Mesenchymal stem cell (in vitro differentiated cells and primary cell): ENCODE data around the gene RPUSD4.

ENCODE experiments used
- DNase-seq: peaks from one replicate; pipeline ENCODE4 v3.0.0-alpha.2; 2013
- H2AFZ ChIP-seq: one replicate; pipeline ENCODE4 v1.6.1; 2013; ENCODE audit warnings: low read depth, mild to moderate bottlenecking, control low read depth, inconsistent platforms, low read length, moderate library complexity
- H2AK5ac ChIP-seq: 2 replicates; pipeline ENCODE4 v1.6.1; 2013; ENCODE audit warnings: low read length, moderate library complexity, mild to moderate bottlenecking, inconsistent platforms; ENCODE audit not compliant: severe bottlenecking
- H2BK120ac ChIP-seq: one replicate; pipeline ENCODE4 v1.6.1; 2013; ENCODE audit warnings: low read depth, mild to moderate bottlenecking, inconsistent platforms, low read length, moderate library complexity
- H2BK12ac ChIP-seq, 2 experiments: one replicate each; pipeline ENCODE4 v1.6.1; 2013; ENCODE audit warnings: inconsistent platforms in 2 of 2, low read length in 2 of 2, mild to moderate bottlenecking in 2 of 2, moderate library complexity in 2 of 2, control low read depth in 1 of 2
- H2BK15ac ChIP-seq: one replicate; pipeline ENCODE4 v1.6.1; 2013; ENCODE audit warnings: mild to moderate bottlenecking, low read depth, inconsistent platforms; ENCODE audit not compliant: poor library complexity, severe bottlenecking
- H2BK5ac ChIP-seq: 2 replicates; pipeline ENCODE4 v1.6.1; 2013; ENCODE audit warnings: low read depth, mild to moderate bottlenecking, low read length, control low read depth, inconsistent platforms; ENCODE audit not compliant: poor library complexity, severe bottlenecking
- H3K14ac ChIP-seq, 2 experiments: one replicate each; pipeline ENCODE4 v1.6.1; 2013; ENCODE audit warnings: inconsistent platforms in 2 of 2, low read length in 2 of 2, control low read depth in 1 of 2, mild to moderate bottlenecking in 1 of 2, moderate library complexity in 1 of 2
- H3K18ac ChIP-seq, 2 experiments: one replicate each; pipeline ENCODE4 v1.6.1; 2013; ENCODE audit warnings: inconsistent platforms in 2 of 2, low read length in 2 of 2, control low read depth in 1 of 2, low read depth in 1 of 2, mild to moderate bottlenecking in 1 of 2
- H3K23ac ChIP-seq, 2 experiments: one replicate each; pipeline ENCODE4 v1.6.1; 2013; ENCODE audit warnings: inconsistent platforms in 2 of 2, low read length in 2 of 2, mild to moderate bottlenecking in 2 of 2, moderate library complexity in 2 of 2, control low read depth in 1 of 2
- H3K27ac ChIP-seq: 2 replicates; pipeline ENCODE4 v1.5.1; 2013; ENCODE audit warnings: mild to moderate bottlenecking, moderate library complexity, low read length, control low read depth, inconsistent platforms; ENCODE audit not compliant: poor library complexity, severe bottlenecking
- H3K27me3 ChIP-seq, 2 experiments: 2 replicates each; pipeline versions ENCODE4 v1.6.1 to v1.7.0; 2013; ENCODE audit warnings: low read length in 2 of 2, mild to moderate bottlenecking in 2 of 2, moderate library complexity in 2 of 2, control low read depth in 1 of 2, inconsistent platforms in 1 of 2; ENCODE audit not compliant: control insufficient read depth in 1 of 2, insufficient read depth in 1 of 2
- H3K36me3 ChIP-seq, 2 experiments: 2 replicates each; pipeline versions ENCODE4 v1.6.1 to v1.7.0; 2013; ENCODE audit warnings: low read length in 2 of 2, control low read depth in 1 of 2, inconsistent platforms in 1 of 2, low read depth in 1 of 2, mild to moderate bottlenecking in 1 of 2; ENCODE audit not compliant: insufficient read depth in 2 of 2, control insufficient read depth in 1 of 2
- H3K4ac ChIP-seq, 2 experiments: one replicate each; pipeline ENCODE4 v1.6.1; 2013; ENCODE audit warnings: inconsistent platforms in 2 of 2, low read length in 2 of 2, mild to moderate bottlenecking in 2 of 2, moderate library complexity in 2 of 2, control low read depth in 1 of 2, low read depth in 1 of 2
- H3K4me1 ChIP-seq: 2 replicates; pipeline ENCODE4 v1.6.1; 2013; ENCODE audit warnings: low read depth, low read length, control low read depth; ENCODE audit not compliant: control insufficient read depth, insufficient read depth
- H3K4me2 ChIP-seq: 2 replicates; pipeline ENCODE4 v1.6.1; 2013; ENCODE audit warnings: low read length, mild to moderate bottlenecking, inconsistent platforms; ENCODE audit not compliant: poor library complexity, severe bottlenecking
- H3K4me3 ChIP-seq, 2 experiments: 2 replicates each; pipeline versions ENCODE4 v1.5.1 to v1.7.0; 2013; ENCODE audit warnings: low read length in 2 of 2, mild to moderate bottlenecking in 2 of 2, control low read depth in 1 of 2, low read depth in 1 of 2; ENCODE audit not compliant: insufficient read depth in 1 of 2
- H3K79me1 ChIP-seq: replicated peaks from 2 replicates; pipeline ENCODE4 v1.6.1; 2013; ENCODE audit warnings: mild to moderate bottlenecking, control low read depth, low read length, inconsistent platforms; ENCODE audit not compliant: poor library complexity, severe bottlenecking
- H3K9ac ChIP-seq: 2 replicates; pipeline ENCODE4 v1.7.0; 2013; ENCODE audit warnings: mild to moderate bottlenecking, low read length, moderate library complexity
- H3K9me3 ChIP-seq: 2 replicates; pipeline ENCODE4 v1.7.0; 2013; ENCODE audit warnings: mild to moderate bottlenecking, low read length; ENCODE audit not compliant: control insufficient read depth
- H4K8ac ChIP-seq: one replicate; pipeline ENCODE4 v1.6.1; 2013; ENCODE audit warnings: inconsistent platforms, mild to moderate bottlenecking, low read length, moderate library complexity
- H4K91ac ChIP-seq: one replicate; pipeline ENCODE4 v1.6.1; 2013; ENCODE audit warnings: mild to moderate bottlenecking, low read length, inconsistent platforms
- WGBS: methylation state at CpG from one replicate; pipeline ENCODE4 v1.1.7; 2013; ENCODE audit warnings: mixed read lengths; 5-methylcytosine and 5-hydroxymethylcytosine counted together

RPUSD4 gene

GRCh38 chr11:126167488-126167887 is 44.0 kb downstream of the RPUSD4 start:
- H2BK5ac ChIP-seq: no peak overlapping the region
- peaks cover 0 to 13% of the 10 kb centered on the region in 2 experiments for H3K27me3 ChIP-seq
- H3K36me3 ChIP-seq: no peaks in the 10 kb centered on the region
- no peak overlapping the region for H3K9ac ChIP-seq
- no peak overlapping the region for H4K91ac ChIP-seq
- no peaks in the 10 kb centered on the region for H3K79me1 ChIP-seq
- no peak for DNase-seq
- peaks cover 11% of the 10 kb centered on the region for H3K4me1 ChIP-seq
- H2BK120ac ChIP-seq: no peak overlapping the region
- H2BK12ac ChIP-seq: no peak overlapping the region
- no peak overlapping the region for H3K4ac ChIP-seq
- no peak overlapping the region for H3K18ac ChIP-seq
- 71% methylated on average over 2 of the region's 2 CpGs for WGBS
- H3K14ac ChIP-seq: no peak overlapping the region
- no peaks in the 10 kb centered on the region for H3K9me3 ChIP-seq
- no peak overlapping the region for H2AK5ac ChIP-seq
- H3K4me3 ChIP-seq: no peak overlapping the region
- no peak overlapping the region for H3K23ac ChIP-seq
- H4K8ac ChIP-seq: no peak overlapping the region
- no peak overlapping the region for H3K4me2 ChIP-seq
- H2BK15ac ChIP-seq: no peak overlapping the region
- no peak overlapping the region for H2AFZ ChIP-seq
- H3K27ac ChIP-seq: no peak overlapping the region

GRCh38 chr11:126166413-126166812 is 45.0 kb downstream of the RPUSD4 start:
- Histone ChIP-seq H3K23ac (no peak overlapping the region), H2BK120ac (no peak overlapping the region), H2AFZ (no peak overlapping the region), H2BK15ac (no peak overlapping the region), H4K91ac (no peak overlapping the region), H3K14ac (no peak overlapping the region), H2BK12ac (no peak overlapping the region), H3K27me3 (peaks cover 0 to 5% of the 10 kb centered on the region in 2 experiments), H3K9ac (no peak overlapping the region), H4K8ac (no peak overlapping the region), H3K36me3 (no peaks in the 10 kb centered on the region), H2AK5ac (no peak overlapping the region), H2BK5ac (no peak overlapping the region), H3K4me2 (no peak overlapping the region), H3K4me3 (no peak overlapping the region), H3K4ac (no peak overlapping the region), H3K18ac (no peak overlapping the region), H3K9me3 (no peaks in the 10 kb centered on the region), H3K79me1 (no peaks in the 10 kb centered on the region), H3K4me1 (peaks cover 13% of the 10 kb centered on the region), H3K27ac (no peak overlapping the region)
- 96% methylated on average over 3 of the region's 3 CpGs for WGBS
- no peak for DNase-seq

- Histone ChIP-seq H3K4me3 (no peak overlapping the region), H2BK12ac (peak overlapping the region in 1 of 2 experiments; percentile 70), H3K27me3 (peaks cover 0 to 8% of the 10 kb centered on the region in 2 experiments), H3K4me2 (no peak overlapping the region), H4K8ac (no peak overlapping the region), H3K9ac (no peak overlapping the region), H2AFZ (no peak overlapping the region), H2BK15ac (no peak overlapping the region), H3K9me3 (no peaks in the 10 kb centered on the region), H3K79me1 (no peaks in the 10 kb centered on the region), H3K27ac (no peak overlapping the region), H3K14ac (no peak overlapping the region), H2BK120ac (no peak overlapping the region), H3K23ac (no peak overlapping the region), H3K4me1 (peaks cover 13% of the 10 kb centered on the region), H4K91ac (no peak overlapping the region), H2AK5ac (no peak overlapping the region), H3K36me3 (no peaks in the 10 kb centered on the region), H3K18ac (no peak overlapping the region), H2BK5ac (no peak overlapping the region), H3K4ac (no peak overlapping the region)
- no peak for DNase-seq
- WGBS: 88% methylated on average over 10 of the region's 10 CpGs
Observed at GRCh38 chr11:126165757-126166156, 45.7 kb downstream of the RPUSD4 start.

GRCh38 chr11:126165311-126165720 is 46.1 kb downstream of the RPUSD4 start:
- Histone ChIP-seq H3K9me3 (no peaks in the 10 kb centered on the region), H2BK5ac (no peak overlapping the region), H4K91ac (no peak overlapping the region), H3K14ac (no peak overlapping the region), H3K4ac (no peak overlapping the region), H3K4me3 (no peak overlapping the region), H3K79me1 (no peaks in the 10 kb centered on the region), H3K18ac (no peak overlapping the region), H3K36me3 (no peaks in the 10 kb centered on the region), H3K23ac (no peak overlapping the region), H3K9ac (no peak overlapping the region), H2BK12ac (no peak overlapping the region), H4K8ac (no peak overlapping the region), H3K27me3 (peaks cover 0 to 12% of the 10 kb centered on the region in 2 experiments), H2AFZ (no peak overlapping the region), H2BK120ac (no peak overlapping the region), H2BK15ac (no peak overlapping the region), H3K27ac (no peak overlapping the region), H3K4me1 (peaks cover 13% of the 10 kb centered on the region), H3K4me2 (no peak overlapping the region), H2AK5ac (no peak overlapping the region)
- WGBS: 88% methylated on average over 9 of the region's 9 CpGs
- DNase-seq: no peak
